ENCODE data around the gene PARM1. TPM values are rescaled to one million over a fixed set of nuclear protein-coding genes. Genes with fewer than 3 reads are reported as not detected.

PARM1 gene
- polyA plus RNA-seq, 3 donors = 0.06 to 0.54 (median 0.27) TPM

GRCh38 chr4:74982546-74983252 is 49.8 kb downstream of the PARM1 start:
- Histone ChIP-seq H3K4me3 (replicated peaks in 1 of 3; ENCODE audit: low read depth in 2 of 3, low read length in 3 of 3) (no peak overlapping the region), H3K79me2 (ENCODE audit: insufficient read depth, low read length) (no peaks in the 10 kb centered on the region), H3K36me3 (replicated peaks in 1 of 2; ENCODE audit: control insufficient read depth in 1 of 2, insufficient read depth in 2 of 2, low read length in 2 of 2) (no peaks in the 10 kb centered on the region), H3K9ac (ENCODE audit: insufficient read depth, low read length, poor library complexity, severe bottlenecking) (no peak overlapping the region), H3K27ac (ENCODE audit: low read depth in 1 of 2, low read length in 2 of 2) (no peak overlapping the region), H4K20me1 (ENCODE audit: insufficient read depth, low read length) (no peaks in the 10 kb centered on the region), H3K4me2 (replicated peaks; ENCODE audit: extremely low read depth, low read length, poor library complexity, severe bottlenecking) (no peak overlapping the region), H3K4me1 (ENCODE audit: control insufficient read depth in 1 of 2, insufficient read depth in 2 of 2, low read length in 2 of 2) (no peaks in the 10 kb centered on the region), H3K27me3 (ENCODE audit: control insufficient read depth in 2 of 2, insufficient read depth in 2 of 2, low read length in 2 of 2) (no peaks in the 10 kb centered on the region), H2AFZ (ENCODE audit: insufficient read depth, low read depth, low read length, poor library complexity, severe bottlenecking) (no peak overlapping the region), H3K9me3 (replicated peaks in 1 of 2; ENCODE audit: control insufficient read depth in 1 of 2, insufficient read depth in 1 of 2, low read length in 2 of 2) (no peaks in the 10 kb centered on the region)
- no peaks in the 10 kb centered on the region for H3K36me3 Mint-ChIP-seq
- H3K9me3 Mint-ChIP-seq = peaks cover 4 to 17% (median 9%) of the 10 kb centered on the region in 7 donors
- WGBS (ENCODE audit: insufficient coverage) = 73% methylated on average over 1 of the region's 1 CpG
- H3K27ac Mint-ChIP-seq = no peak overlapping the region
- intact Hi-C loops (cut with micrococcal nuclease) = no loop called here
- DNase-seq = no peak
- H3K4me1 Mint-ChIP-seq = no peaks in the 10 kb centered on the region
- H3K4me3 Mint-ChIP-seq = no peak overlapping the region
- TF ChIP-seq CTCF (IDR thresholded peaks at IDR 0.05) = no peak
- H3K27me3 Mint-ChIP-seq (ENCODE audit: low read depth in 3 of 3) = peaks cover 0 to 4% (median 4%) of the 10 kb centered on the region in 3 donors

- H4K20me1 ChIP-seq (ENCODE audit: insufficient read depth, low read length) = no peaks in the 10 kb centered on the region
- no peak for DNase-seq
- H3K4me2 ChIP-seq (replicated peaks; ENCODE audit: extremely low read depth, low read length, poor library complexity, severe bottlenecking) = no peak overlapping the region
- H3K27me3 Mint-ChIP-seq (ENCODE audit: low read depth in 3 of 3) = peaks cover 0 to 4% (median 4%) of the 10 kb centered on the region in 3 donors
- no peaks in the 10 kb centered on the region for H3K4me1 Mint-ChIP-seq
- no peak overlapping the region for H3K27ac ChIP-seq (ENCODE audit: low read depth in 1 of 2, low read length in 2 of 2)
- H3K9me3 ChIP-seq (replicated peaks in 1 of 2; ENCODE audit: control insufficient read depth in 1 of 2, insufficient read depth in 1 of 2, low read length in 2 of 2) = no peaks in the 10 kb centered on the region
- no peak overlapping the region for H2AFZ ChIP-seq (ENCODE audit: insufficient read depth, low read depth, low read length, poor library complexity, severe bottlenecking)
- no peaks in the 10 kb centered on the region for H3K4me1 ChIP-seq (ENCODE audit: control insufficient read depth in 1 of 2, insufficient read depth in 2 of 2, low read length in 2 of 2)
- H3K36me3 ChIP-seq (replicated peaks in 1 of 2; ENCODE audit: control insufficient read depth in 1 of 2, insufficient read depth in 2 of 2, low read length in 2 of 2) = no peaks in the 10 kb centered on the region
- peaks cover 4 to 14% (median 9%) of the 10 kb centered on the region in 7 donors for H3K9me3 Mint-ChIP-seq
- H3K27ac Mint-ChIP-seq = no peak overlapping the region
- TF ChIP-seq CTCF (IDR thresholded peaks at IDR 0.05) = no peak
- intact Hi-C loops (cut with micrococcal nuclease) = no loop called here
- no peak overlapping the region for H3K4me3 ChIP-seq (replicated peaks in 1 of 3; ENCODE audit: low read depth in 2 of 3, low read length in 3 of 3)
- H3K27me3 ChIP-seq (ENCODE audit: control insufficient read depth in 2 of 2, insufficient read depth in 2 of 2, low read length in 2 of 2) = no peaks in the 10 kb centered on the region
- no peak overlapping the region for H3K9ac ChIP-seq (ENCODE audit: insufficient read depth, low read length, poor library complexity, severe bottlenecking)
- H3K79me2 ChIP-seq (ENCODE audit: insufficient read depth, low read length) = no peaks in the 10 kb centered on the region
- H3K36me3 Mint-ChIP-seq = no peaks in the 10 kb centered on the region
- no peak overlapping the region for H3K4me3 Mint-ChIP-seq
Measured at GRCh38 chr4:74983253-74983635, 50.3 kb downstream of the PARM1 start.
